HG03558 (cell line): ENCODE measurements around the gene FAIM.
"Not testable (repeated sequence)": the region's sequence is repeated elsewhere in the genome, so short reads cannot be mapped to it uniquely, and the experiment has no call there.

Source experiments
- ATAC-seq: cut with Tn5 transposase; IDR thresholded peaks from one replicate; pipeline ENCODE4 v1.9.1; 2021; ENCODE audit warnings: moderate number of reproducible peaks; ENCODE audit not compliant: unreplicated experiment; ENCODE audit errors: extremely low read depth

The FAIM gene, protein sequence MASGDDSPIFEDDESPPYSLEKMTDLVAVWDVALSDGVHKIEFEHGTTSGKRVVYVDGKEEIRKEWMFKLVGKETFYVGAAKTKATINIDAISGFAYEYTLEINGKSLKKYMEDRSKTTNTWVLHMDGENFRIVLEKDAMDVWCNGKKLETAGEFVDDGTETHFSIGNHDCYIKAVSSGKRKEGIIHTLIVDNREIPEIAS

DNA sequence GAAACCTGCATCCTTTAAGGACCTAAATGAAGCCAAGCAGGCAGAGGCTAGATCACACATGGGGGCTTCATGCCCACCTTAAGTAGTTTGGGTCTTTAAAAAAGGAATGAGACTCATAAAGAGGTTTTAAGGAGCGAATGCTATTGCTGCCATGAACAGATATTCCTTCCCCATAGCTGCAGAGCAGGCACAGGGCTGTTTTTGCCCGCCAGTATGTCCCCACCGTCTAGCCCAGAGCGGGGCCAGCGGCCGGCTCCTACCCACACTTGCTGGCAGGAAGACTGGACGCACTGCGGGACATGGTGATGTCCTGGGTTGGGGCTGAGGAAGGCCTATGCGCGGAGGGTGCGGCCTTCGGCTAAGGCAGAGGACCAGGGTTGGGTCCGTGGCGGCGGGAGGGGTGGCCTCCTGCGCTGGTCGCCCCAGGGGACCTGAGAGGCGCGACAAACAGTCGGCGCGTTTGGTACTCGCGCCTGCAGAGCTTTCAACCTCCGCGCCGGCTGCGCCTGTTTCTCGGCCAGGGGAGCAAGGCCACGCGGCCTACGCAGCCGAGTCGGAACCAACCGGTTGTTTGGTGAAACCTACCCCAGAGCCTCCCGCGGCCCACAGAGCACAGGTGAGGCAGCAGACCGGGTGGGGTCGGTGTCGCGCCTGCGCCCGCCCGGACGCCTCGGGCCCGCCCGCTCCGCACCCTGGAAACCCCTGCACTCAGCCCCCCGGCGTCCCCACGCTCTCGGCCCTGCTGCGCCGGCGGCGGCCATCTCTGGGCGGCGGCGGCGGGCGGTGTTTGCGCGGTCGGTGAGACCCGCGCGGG, at the start of gene FAIM:
FAIM (plus strand) TSS at position 450 of the 814 bp plus-strand sequence. CDS start 10,956 bp downstream, outside the sequence.
- peak; percentile 47 for ATAC-seq

DNA sequence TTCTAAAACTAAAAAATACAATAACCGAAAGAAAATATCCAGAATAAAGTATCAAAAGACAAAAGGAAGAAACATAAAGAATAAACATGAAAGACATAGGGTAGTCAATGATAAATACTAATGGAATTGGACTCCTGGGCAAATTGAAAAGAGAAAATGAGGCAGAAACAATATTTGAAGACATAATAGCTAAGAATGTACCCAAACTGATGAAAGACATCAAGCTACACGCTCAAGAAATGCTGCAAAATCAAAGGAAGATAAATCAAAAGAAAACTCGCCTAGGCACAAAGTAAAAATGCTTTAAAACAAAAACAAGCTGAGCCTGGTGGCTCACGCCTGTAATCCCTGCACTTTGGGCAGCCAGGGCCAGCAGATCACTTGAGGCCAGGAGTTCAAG, 49.4 kb upstream of the FAIM start:
- ATAC-seq, result no peak

DNA sequence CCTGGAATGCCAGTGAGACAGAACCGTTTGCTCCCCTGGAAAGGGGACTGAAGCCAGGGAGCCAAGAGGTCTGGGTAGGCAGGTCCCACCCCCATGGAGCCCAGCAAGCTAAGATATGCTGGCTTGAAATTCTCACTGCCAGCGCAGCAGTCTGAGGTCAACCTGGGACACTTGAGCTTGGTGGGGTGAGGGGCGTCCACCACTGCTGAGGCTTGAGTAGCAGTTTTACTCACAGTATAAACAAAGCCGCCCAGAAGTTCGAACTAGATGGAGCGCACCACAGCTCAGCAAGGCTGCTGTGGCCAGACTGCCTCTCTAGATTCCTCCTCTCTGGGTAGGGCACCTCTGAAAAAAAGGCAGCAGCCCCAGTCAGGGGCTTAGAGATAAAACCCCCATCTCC, 48.1 kb upstream of the FAIM start:
- no peak for ATAC-seq

DNA sequence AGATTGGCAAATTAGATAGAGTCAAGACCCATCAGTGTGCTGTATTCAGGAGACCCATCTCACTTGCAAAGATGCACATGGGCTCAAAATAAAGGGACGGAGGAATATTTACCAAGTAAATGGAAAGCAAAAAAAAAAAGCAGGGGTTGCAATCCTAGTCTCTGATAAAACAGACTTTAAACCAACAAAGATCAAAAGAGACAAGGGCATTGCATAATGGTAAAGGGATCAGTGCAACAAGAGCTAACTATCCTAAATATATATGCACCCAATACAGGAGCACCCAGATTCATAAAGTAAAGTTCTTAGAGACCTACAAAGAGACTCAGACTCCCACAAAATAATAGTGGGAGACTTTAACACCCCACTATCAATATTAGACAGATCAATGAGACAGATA, 45.7 kb upstream of the FAIM start:
- not testable (repeated sequence) for ATAC-seq

DNA sequence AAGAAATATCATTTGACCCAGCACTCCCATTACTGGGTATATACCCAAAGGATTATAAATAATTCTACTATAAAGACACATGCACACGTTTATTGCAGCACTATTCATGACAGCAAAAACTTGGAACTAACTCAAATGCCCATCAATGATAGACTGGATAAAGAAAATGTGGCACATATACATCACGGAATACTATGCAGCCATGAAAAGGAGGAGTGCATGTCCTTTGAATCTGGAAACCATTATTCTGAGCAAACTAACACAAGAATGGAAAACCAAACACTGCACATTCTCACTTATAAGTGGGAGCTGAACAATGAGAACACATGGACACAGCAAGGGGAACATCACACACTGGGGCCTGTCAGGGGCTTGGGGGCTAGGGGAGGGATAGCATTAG, 42.3 kb upstream of the FAIM start:
- ATAC-seq, result not testable (repeated sequence)

DNA sequence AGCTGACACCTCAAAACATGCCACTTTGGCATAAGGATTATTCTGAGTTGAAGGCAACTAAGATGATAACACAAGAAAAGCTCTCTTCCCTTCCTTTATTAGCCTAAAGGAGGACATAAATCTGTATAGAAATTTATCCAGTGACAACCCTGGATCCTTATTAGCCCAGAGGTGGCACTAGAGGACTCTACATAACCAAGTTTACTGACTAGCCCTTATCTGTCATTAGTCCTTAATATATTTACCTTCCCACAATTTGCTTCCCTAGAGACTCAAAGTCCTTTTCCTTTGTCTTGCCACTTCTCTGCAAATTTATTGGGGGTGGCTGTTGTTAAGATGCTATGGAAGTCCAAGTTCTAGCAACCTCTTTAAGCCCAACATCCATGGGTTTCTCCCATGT, 41.2 kb upstream of the FAIM start:
- no peak for ATAC-seq

DNA sequence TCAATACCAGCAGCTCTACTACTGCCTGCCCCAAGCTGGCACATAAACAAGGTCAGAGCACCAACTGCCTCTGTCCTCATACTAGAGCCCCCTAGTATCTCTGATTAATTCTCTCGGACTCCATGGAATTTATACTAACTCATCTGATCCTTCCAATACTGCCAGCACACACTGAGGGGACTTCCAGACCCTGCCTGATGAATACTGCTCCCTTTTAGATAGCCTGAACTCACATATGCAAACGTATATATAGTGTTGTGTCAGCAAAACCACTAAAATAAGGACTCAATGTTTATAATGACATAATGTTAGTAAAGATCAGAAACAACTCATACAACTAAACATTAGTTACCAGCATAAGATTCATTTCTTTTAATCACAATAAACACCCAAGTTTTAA, 39.5 kb upstream of the FAIM start:
- no peak for ATAC-seq

DNA sequence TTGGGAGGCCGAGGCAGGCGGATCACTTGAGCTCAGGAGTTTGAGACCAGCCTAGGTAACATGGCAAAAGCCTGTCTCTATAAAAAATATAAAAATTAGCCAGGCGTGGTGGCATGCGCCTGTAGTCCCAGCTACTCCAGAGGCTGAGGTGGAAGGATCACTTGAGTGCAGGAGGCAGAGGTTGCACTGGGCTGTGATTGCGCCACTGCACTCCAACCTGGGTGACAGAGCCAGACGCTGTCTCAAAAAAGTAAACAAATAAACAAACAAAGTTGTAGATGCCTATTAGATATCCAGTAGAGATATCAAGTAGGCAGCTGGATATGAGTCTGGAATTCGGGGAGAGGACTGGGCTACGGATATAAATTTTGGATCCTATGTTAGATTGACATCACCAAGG, 38.9 kb upstream of the FAIM start:
- ATAC-seq, result not testable (repeated sequence)

DNA sequence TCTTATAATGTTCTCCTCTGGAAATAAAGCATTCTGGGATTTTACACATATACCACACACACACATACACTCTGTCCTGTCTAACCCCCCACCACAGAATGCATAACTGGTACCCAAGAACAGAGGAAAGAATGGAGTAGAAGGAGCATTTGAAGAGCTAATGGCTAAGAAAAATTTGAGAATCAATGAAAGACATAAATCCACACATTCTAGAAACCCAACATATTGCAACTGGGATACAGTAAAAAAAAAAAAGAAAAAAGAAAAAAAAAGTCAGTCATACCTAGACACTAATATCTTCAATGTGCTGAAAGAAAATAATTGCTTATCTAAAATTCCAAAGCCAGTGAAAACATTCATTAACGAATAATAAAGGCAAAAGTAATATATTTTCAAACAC, 35.4 kb upstream of the FAIM start:
- no peak for ATAC-seq

DNA sequence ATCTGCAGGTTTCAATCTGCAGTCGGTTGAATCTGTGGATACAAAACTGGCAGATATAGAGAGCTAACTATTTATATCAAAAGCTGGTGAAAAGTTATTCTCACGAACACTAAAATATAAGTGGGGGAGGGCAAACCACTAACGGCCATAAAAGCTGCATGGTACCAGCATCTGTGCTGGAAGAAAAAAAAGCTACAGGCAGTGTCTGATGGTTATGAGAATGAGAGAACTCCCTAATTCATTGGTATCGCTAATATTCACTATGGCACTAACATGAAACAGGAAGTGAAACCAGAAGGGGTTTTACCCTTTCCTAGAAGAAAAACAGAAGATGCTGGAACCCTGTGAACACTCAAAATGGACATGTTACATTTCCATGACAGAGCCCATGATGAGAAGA, 30.4 kb upstream of the FAIM start:
- ATAC-seq, result peak; percentile 93

DNA sequence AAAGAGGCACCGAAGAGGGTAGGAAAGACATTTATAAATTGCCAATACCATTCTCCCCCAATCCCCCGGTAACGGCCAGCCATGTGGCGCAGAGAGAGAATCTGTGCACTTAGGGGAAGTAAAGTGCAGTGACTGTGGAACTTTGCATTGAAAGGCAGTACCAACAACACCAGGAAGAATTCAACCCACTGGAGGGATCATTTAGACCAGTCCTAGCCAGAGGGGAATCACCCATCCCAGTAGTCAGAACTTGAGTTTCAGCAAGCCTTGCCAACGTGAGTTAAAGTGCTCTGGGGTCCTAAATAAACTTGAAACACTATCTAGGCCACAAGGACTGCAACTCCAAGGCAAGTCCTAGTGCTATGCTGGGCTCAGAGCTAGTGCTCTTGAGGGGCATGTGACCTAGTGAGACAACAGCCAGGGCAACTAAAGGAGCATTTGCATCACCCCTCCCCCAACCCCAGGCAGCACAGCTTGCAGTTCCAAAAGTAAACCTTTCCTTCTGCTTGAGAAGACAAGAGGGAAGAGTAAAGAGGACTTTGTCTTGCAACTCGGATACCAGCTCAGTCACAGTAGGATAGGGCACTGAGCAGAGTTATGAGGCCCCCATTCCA, 29.5 kb upstream of the FAIM start:
- ATAC-seq, result no peak

DNA sequence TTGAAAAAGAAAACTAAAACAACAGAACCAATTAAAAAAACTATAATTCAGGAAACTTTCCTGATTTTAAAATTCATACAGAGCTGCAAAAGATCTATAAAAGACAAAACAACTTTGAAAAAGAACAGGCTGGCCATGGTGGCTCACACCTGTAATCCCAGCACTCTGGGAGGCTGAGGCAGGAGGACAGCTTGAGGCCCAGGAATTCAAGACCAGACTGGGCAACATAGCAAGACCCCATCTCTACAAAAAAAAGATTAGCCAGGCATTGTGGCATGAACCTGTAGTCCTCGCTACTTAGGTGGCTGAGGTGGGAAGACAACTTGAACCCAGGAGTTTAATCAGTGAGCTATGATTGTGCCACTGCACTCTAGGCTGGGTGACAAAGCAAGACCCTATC, 21.2 kb upstream of the FAIM start:
- ATAC-seq, result no peak

DNA sequence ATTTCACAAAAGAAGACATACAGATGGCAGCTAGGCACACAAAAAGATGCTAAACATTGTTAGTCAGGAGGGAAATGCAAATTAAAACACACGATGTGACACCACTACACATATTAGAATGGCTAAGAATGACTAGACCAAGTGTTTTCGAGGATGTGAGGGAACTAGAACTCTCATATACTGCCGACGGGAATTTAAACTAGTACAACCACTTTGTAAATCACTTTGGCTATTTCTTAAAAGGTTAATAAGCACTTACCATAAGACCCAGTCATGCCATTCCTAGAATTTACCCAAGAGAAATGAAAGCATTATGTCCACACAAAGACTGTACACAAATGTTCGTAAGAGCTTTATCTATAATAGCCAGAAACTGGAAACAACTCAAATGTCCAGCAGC, 20.1 kb upstream of the FAIM start:
- no peak for ATAC-seq

DNA sequence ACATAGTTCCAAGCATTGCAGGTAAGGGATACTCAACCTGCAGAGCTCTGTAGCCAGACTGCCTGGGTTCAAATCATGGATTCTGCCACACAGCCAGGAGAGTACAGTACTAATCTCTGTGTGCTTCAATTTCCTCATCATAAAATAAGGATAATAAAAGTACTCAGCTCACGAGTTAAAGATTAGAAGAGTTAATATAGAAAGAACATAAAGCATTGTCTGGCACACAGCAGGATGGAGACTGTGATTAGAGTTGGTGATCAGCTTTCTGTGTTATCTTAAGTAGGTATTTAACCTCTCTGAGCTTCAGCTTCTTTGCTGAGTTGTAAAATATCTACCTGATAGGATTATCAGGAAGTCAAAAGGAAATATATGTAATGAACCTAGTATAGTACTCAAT, 17.2 kb upstream of the FAIM start:
- no peak for ATAC-seq

DNA sequence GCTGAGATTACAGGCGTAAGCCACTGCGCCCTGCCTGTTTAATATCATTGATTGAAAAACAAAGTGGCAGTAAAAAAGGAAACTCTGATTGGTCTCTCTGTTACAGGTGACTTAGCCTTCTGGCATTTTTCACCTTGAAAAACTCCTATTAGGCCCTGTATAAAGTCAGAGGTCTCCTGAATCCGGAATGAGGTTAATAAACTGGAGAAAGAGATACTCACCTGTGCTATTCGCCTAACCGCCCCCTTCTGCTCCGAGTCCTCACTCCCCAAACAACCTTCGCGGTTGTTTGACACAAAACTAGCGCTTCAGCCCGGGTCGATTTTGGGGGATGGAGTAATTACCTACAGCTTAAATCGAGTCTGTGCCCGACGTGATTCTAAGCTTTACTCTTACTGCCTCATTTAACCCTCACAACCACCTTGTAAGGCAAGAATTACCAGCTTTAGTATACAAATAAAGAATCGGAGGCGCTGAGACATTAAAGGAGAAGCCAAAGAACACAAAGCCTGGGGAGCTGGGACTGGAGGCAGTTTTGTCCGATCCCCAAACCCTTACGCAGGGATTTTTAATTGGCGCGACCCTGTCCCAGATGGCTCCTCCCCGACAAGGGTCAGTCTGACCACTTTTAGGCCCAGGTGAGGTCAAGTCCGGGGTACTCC, 15.0 kb upstream of the FAIM start:
- ATAC-seq, result no peak

DNA sequence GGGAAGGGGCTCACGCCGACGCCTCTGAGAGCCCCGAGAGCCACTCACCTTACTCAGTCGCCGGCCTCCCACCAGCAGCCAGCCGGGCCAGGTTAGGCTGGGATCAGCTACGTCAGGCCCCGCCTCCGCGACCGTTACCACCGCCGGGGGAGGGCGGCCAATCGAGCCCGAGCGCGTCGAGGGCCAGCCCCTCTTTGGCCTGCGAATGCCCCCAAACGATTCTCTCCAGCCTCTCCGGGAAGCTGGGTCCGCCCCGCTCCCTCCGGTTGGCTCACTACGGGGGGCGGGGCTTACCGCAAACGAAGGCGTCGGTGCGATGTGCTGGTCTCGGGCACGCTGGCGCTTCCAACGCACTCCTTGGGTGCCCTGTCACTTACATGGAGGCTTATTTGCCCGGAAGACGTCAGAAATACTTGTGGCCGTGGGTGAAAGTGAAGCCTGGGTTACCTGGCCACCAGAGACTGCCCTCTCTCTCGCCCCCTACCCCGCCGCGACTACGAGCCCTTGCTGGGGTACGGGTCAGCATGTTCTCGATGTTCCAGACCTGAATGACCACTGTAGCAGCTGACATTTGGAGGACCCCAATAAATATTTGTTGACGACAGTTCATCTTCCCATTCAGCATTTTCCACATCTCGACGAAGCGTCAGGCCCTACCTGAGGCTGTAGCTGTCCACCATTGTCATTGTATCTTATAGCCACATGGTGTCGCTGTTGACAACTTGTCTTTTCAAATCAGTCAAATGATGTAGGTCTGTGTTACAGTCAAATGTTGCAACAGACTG, 14.2 kb upstream of the FAIM start, which contains the start of gene CEP70:
CEP70 (minus strand) TSS at position 111 of the 785 bp plus-strand sequence. CDS start 21,333 bp downstream, outside the sequence.
- ATAC-seq, result peak; percentile 81

DNA sequence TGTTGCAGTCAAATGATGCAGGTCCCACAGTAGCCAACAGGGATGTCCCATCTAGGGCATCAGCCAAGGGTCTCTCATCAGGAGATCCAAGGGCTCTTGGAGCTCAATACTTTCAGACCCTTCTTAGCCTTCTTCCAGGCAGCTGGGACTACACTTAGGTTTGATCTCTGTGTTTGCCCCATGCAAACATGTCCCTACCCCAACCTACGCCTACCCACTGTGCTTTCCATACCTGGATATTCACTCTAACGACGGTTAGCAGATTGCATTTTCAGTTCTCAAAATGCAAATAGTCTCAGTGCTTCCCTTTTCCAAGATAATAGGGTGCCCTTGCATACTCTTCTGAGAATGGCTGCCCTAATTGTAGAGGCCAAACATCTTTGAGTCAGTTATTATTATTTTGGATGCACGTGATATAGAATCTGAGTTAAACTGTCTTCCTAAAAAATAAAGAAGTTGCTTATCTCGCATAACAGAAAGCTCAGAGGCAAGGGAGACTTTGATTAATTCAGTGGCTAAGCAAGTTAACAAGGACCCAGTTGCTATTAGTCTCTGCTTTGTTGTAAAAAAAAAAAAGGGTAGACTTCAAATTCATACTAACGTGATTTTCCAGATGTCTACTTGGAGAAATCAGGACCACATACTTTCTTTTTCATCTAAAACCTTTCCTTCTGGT, 13.5 kb upstream of the FAIM start:
- no peak for ATAC-seq

DNA sequence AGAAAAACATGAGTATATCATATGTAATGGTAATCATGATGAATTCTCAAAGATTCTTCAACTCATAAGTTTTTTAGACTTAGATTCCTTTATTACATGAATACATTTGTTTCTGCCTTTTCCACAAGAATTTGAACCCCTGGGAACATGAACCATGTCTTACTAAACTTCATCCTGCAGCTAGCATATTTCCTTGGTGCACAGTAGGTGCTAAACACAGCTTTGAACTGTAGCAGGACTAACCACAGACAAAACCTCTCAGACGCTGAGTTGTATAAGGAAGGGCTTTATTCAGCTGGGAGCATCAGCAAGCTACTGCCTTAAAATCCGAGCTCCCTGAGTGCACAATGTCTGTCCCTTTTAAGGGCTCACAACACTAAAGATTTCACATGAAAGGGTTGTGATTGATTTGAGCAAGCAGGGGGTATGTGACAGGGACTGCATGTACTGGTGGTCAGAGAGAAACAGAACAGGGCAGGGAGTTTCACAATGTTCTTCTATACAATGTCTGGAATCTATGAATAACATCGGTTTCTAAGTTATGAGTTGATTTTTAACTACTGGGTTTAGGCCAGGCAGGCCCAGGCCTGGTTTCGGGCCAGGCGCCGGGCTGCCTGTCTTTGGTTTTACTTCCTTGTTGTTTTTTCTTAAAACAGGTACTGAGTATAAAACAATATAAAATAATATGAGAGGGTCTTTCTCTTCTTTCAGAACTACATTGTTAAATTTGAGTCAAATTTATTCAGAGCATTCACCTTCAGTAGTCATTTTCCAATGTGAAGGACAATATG, 11.2 kb upstream of the FAIM start:
- ATAC-seq, result not testable (repeated sequence)

DNA sequence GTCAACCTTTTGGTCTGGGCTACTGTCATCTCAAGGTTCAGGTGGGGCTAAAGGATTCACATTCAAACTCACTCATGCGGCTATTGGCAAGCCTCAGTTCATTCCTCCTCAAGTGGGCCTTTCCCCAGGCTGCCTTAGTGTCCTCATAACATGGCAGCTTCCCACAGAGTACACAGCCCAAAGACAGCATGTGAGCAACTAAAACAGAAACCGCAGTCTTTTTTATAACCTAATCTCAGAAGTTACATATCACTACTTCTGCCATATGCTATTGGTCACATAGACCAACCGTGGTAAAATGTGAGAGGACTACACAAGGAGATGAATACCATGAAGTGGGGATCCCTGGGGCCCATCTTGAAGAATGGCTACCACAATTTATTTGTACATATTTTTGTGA, 10.0 kb upstream of the FAIM start:
- ATAC-seq, result no peak
